ENCODE measurements around the gene SUPT20HL1. TPM values are rescaled to one million over a fixed set of nuclear protein-coding genes. Genes with fewer than 3 reads are reported as not detected.

SUPT20HL1 gene
- total and polyA plus RNA-seq, 10 of the 15 experiments (the other 5 are each of a cell fraction or from before 2014, with no cell fraction given), result not detected

DNA sequence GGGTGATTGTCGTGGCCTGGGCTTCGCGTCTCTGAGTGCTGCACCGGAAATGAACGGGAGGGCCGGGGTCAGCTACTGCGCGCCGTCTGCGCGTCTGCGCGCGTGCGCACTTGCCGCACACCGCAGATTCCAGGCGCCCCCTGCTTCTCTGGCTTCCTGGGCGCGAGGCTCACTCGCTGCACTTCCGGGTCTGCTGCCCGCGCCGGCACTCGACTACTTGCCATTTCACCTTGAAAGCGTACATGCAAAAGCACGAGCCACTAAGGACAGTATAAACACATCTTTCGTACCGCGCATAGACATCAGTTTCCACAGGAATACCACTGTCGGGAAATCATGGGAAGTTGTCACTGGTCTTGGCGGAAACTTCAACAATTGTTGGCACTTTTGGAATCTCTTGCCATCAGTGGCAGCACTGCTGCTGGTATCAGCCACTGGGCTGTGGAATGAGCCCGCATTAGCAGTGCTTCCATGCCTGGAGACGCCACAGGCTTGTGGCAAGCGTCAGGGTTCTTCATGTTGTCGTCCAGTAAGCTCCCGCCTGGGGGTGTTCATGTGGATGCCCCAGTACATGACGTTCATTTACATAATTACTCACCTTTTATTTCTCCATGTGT is 46.3 kb upstream of the SUPT20HL1 start, which contains the start of gene SUPT20HL2:
Gene SUPT20HL2 (minus strand): TSS at position 51 of the 617 bp plus-strand sequence. CDS start 754 bp downstream, outside the sequence.
- Histone ChIP-seq H2AFZ (ENCODE audit: control insufficient read depth, low read depth, low read length) (no peak within 1 kb of the TSS), H3K4me2 (ENCODE audit: control insufficient read depth, insufficient read depth) (no peak within 1 kb of the TSS), H4K20me1 (ENCODE audit: control insufficient read depth, insufficient read depth) (no peaks in the 10 kb centered on the region), H3K4me1 (ENCODE audit: control insufficient read depth, insufficient read depth, low read length) (no peaks in the 10 kb centered on the region), H3K79me2 (ENCODE audit: control insufficient read depth, insufficient read depth, low read length) (no peaks in the 10 kb centered on the region), H3K27ac (ENCODE audit: control insufficient read depth, insufficient read depth) (no peak within 1 kb of the TSS), H3K9me3 (replicated peaks; ENCODE audit: control insufficient read depth, insufficient read depth, low read length) (no peaks in the 10 kb centered on the region), H3K27me3 (replicated peaks in 1 of 2; ENCODE audit: control insufficient read depth in 2 of 2, insufficient read depth in 2 of 2, low read length in 1 of 2) (no peaks in the 10 kb centered on the region; a peak in 1 of 4 replicates), H3K9ac (ENCODE audit: control insufficient read depth, insufficient read depth, low read length) (no peak within 1 kb of the TSS), H3K36me3 (ENCODE audit: control insufficient read depth in 2 of 2, insufficient read depth in 2 of 2, low read length in 1 of 2) (no peaks in the 10 kb centered on the region), H3K4me3 (no peak within 1 kb of the TSS)
- CTCF ChIA-PET, result no interaction called here
- no TSS peak for BruUV-seq (replicated peaks)
- intact Hi-C loops (cut with micrococcal nuclease; ENCODE audit: unreplicated experiment) (no loop called here), in situ Hi-C loops (cut with MboI) (no loop called here)
- DNase-seq (ENCODE audit: low read depth, low spot score) (no peak), ATAC-seq (no peak), FAIRE-seq (no peak)
- POLR2A ChIA-PET, result no interaction called here
- RAD21 ChIA-PET (ENCODE audit: unreplicated experiment), result no interaction called here
- no peak for TF ChIP-seq EZH2 (IDR thresholded peaks at IDR 0.05; ENCODE audit: borderline replicate concordance, control insufficient read depth, low read depth, low read length)
- no peak for TF ChIP-seq RUNX3 (IDR thresholded peaks at IDR 0.05; ENCODE audit: low read length)
- no peak for TF ChIP-seq CEBPB (IDR thresholded peaks at IDR 0.05; ENCODE audit: borderline replicate concordance in 1 of 2, low read depth in 2 of 2, low read length in 2 of 2)
- WGBS (ENCODE audit: insufficient coverage, insufficient replicate concordance, low lambda C conversion rate, missing lambda C conversion rate), result 82% methylated on average over 32 of the region's 39 CpGs
- SMC1A ChIA-PET (ENCODE audit: uncharacterized antibody, unreplicated experiment), result no interaction called here

DNA sequence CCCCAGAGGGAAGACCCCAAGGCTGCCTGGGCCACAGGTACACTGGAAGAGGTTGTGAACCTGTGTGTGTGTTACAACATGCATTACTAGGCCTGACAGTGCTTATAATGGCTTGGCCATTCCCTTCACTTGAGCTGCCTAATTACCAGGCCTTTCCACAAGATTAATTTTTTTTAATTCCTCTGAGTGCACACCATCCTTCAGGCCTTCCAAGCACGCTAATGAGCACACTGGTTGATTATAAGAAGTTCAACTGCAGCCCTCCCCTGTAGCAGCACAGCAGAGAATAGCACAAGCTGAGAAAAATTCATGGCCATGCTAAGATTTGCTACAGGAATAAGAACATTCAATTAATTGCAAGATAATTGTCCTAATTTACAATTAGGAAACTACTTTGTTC is 44.3 kb upstream of the SUPT20HL1 start:
- CTCF ChIA-PET, result interaction anchor here (0.7 kb wide), 1 partner anchor 56 kb away, joined by 5 read pairs; no protein-coding TSS in a partner anchor
- SMC1A ChIA-PET (ENCODE audit: uncharacterized antibody, unreplicated experiment), result no interaction called here
- H3K27me3 ChIP-seq (replicated peaks in 1 of 2; ENCODE audit: control insufficient read depth in 2 of 2, insufficient read depth in 2 of 2, low read length in 1 of 2), result no peaks in the 10 kb centered on the region; a peak in 1 of 4 replicates
- H3K79me2 ChIP-seq (ENCODE audit: control insufficient read depth, insufficient read depth, low read length), result no peaks in the 10 kb centered on the region
- ATAC-seq (no peak), DNase-seq (ENCODE audit: low read depth, low spot score) (no peak), FAIRE-seq (no peak)
- POLR2A ChIA-PET, result no interaction called here
- H3K4me1 ChIP-seq (ENCODE audit: control insufficient read depth, insufficient read depth, low read length), result no peaks in the 10 kb centered on the region
- H3K4me2 ChIP-seq (ENCODE audit: control insufficient read depth, insufficient read depth), result no peak overlapping the region
- no TSS peak for BruUV-seq (replicated peaks)
- in situ Hi-C loops (cut with MboI), result no loop called here
- H3K4me3 ChIP-seq, result no peak overlapping the region
- H3K27ac ChIP-seq (ENCODE audit: control insufficient read depth, insufficient read depth), result no peak overlapping the region
- 7% methylated on average over 1 of the region's 1 CpG for WGBS (ENCODE audit: insufficient coverage, insufficient replicate concordance, low lambda C conversion rate, missing lambda C conversion rate)
- no peaks in the 10 kb centered on the region for H3K36me3 ChIP-seq (ENCODE audit: control insufficient read depth in 2 of 2, insufficient read depth in 2 of 2, low read length in 1 of 2)
- H2AFZ ChIP-seq (ENCODE audit: control insufficient read depth, low read depth, low read length), result no peak overlapping the region
- RAD21 ChIA-PET (ENCODE audit: unreplicated experiment), result no interaction called here
- intact Hi-C loops (cut with micrococcal nuclease; ENCODE audit: unreplicated experiment), result no loop called here
- H4K20me1 ChIP-seq (ENCODE audit: control insufficient read depth, insufficient read depth), result no peaks in the 10 kb centered on the region
- H3K9ac ChIP-seq (ENCODE audit: control insufficient read depth, insufficient read depth, low read length), result no peak overlapping the region
- no peaks in the 10 kb centered on the region for H3K9me3 ChIP-seq (replicated peaks; ENCODE audit: control insufficient read depth, insufficient read depth, low read length)
- TF ChIP-seq ZNF274 (IDR thresholded peaks at IDR 0.05; ENCODE audit: insufficient read depth, insufficient read length), result no peak
- TF ChIP-seq SRF (IDR thresholded peaks at IDR 0.05; ENCODE audit: low read depth in 2 of 2, low read length in 2 of 2), result no peak
- TF ChIP-seq KDM1A (IDR thresholded peaks at IDR 0.05; ENCODE audit: borderline replicate concordance), result no peak
- TF ChIP-seq, protein P1, sequence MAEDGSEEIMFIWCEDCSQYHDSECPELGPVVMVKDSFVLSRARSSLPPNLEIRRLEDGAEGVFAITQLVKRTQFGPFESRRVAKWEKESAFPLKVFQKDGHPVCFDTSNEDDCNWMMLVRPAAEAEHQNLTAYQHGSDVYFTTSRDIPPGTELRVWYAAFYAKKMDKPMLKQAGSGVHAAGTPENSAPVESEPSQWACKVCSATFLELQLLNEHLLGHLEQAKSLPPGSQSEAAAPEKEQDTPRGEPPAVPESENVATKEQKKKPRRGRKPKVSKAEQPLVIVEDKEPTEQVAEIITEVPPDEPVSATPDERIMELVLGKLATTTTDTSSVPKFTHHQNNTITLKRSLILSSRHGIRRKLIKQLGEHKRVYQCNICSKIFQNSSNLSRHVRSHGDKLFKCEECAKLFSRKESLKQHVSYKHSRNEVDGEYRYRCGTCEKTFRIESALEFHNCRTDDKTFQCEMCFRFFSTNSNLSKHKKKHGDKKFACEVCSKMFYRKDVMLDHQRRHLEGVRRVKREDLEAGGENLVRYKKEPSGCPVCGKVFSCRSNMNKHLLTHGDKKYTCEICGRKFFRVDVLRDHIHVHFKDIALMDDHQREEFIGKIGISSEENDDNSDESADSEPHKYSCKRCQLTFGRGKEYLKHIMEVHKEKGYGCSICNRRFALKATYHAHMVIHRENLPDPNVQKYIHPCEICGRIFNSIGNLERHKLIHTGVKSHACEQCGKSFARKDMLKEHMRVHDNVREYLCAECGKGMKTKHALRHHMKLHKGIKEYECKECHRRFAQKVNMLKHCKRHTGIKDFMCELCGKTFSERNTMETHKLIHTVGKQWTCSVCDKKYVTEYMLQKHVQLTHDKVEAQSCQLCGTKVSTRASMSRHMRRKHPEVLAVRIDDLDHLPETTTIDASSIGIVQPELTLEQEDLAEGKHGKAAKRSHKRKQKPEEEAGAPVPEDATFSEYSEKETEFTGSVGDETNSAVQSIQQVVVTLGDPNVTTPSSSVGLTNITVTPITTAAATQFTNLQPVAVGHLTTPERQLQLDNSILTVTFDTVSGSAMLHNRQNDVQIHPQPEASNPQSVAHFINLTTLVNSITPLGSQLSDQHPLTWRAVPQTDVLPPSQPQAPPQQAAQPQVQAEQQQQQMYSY (CRISPR knock-in tag; IDR thresholded peaks at IDR 0.05), result no peak
- TF ChIP-seq, protein P2, sequence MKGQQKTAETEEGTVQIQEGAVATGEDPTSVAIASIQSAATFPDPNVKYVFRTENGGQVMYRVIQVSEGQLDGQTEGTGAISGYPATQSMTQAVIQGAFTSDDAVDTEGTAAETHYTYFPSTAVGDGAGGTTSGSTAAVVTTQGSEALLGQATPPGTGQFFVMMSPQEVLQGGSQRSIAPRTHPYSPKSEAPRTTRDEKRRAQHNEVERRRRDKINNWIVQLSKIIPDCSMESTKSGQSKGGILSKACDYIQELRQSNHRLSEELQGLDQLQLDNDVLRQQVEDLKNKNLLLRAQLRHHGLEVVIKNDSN (IDR thresholded peaks at IDR 0.05; ENCODE audit: borderline replicate concordance, extremely low read length, insufficient read depth, low read depth, low read length), result no peak
- no peak for TF ChIP-seq MEF2B (IDR thresholded peaks at IDR 0.05; ENCODE audit: partially characterized antibody, poor library complexity, severe bottlenecking)
- TF ChIP-seq BMI1 (IDR thresholded peaks at IDR 0.05; ENCODE audit: borderline replicate concordance), result no peak
- TF ChIP-seq SUZ12 (IDR thresholded peaks at IDR 0.05; ENCODE audit: unreplicated experiment), result no peak
